T-helper 1 cell treated with Interleukin-12 subunit alpha and Interleukin-12 subunit beta and Interleukin-4 antibody, amounts not matched to agents 30 μg/mL and 1 μg/mL, for 36 hours (primary cell): ENCODE results near the gene FAM210B.

Source experiments
- H3K27ac Mint-ChIP-seq: one replicate; pipeline ENCODE4 v1.8.0; 2021; ENCODE audit warnings: mild to moderate bottlenecking, mixed read lengths
- H3K27me3 Mint-ChIP-seq: one replicate; pipeline ENCODE4 v1.8.0; 2021; ENCODE audit warnings: low read depth, mixed read lengths
- H3K36me3 Mint-ChIP-seq: one replicate; pipeline ENCODE4 v1.8.0; 2021; ENCODE audit warnings: low read depth, mixed read lengths
- H3K4me1 Mint-ChIP-seq: one replicate; pipeline ENCODE4 v1.8.0; 2021; ENCODE audit warnings: low read depth, mixed read lengths
- H3K4me3 Mint-ChIP-seq: one replicate; pipeline ENCODE4 v1.8.0; 2021; ENCODE audit warnings: mild to moderate bottlenecking, moderate library complexity, mixed read lengths
- H3K9me3 Mint-ChIP-seq: one replicate; pipeline ENCODE4 v1.8.0; 2021; ENCODE audit warnings: mixed read lengths

FAM210B gene

DNA sequence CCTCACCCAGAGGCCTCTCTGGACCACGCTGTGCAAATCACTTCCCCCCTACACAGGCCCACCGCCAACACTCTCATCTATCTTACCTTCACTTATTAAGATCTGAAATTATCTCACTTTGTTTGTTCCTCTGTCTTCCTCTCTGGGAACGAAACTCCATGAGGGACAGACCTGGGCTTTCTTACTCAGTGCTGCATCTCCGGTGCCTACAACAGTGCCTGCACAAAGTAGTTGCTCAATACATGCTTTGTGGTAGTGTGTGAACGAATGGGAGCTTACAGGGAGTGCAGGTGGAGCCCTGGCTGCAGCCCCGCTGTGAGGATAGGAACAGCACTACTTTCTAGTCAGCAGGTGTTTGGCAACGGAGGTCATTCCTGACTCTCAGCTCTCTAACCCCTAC lies 58.6 kb downstream of the FAM210B start:
- H3K9me3 Mint-ChIP-seq = peaks cover 5% of the 10 kb centered on the region
- H3K4me3 Mint-ChIP-seq = no peak overlapping the region
- H3K27ac Mint-ChIP-seq = peak overlapping the region; percentile 18
- peaks cover 44% of the 10 kb centered on the region for H3K36me3 Mint-ChIP-seq
- H3K4me1 Mint-ChIP-seq = peaks cover 56% of the 10 kb centered on the region
- H3K27me3 Mint-ChIP-seq = no peaks in the 10 kb centered on the region

DNA sequence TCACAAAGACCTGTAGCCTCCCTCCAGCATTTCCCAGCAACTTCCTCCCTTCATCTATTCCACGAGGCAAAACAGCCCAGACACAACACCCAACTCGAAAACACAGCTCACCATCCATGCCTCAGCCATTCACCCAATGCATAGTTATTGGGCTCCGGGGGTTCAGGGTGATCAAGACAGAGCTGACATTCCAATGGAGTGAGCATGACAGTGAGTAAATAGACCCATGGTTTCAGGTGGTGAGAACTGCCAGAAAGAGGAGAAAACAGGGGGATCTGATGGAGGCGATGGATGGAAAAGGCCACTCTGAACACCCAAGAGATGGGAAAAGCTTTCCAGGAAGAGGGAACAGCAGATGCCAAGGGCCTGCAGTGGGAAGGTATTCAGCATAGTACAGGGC lies 59.1 kb downstream of the FAM210B start:
- no peaks in the 10 kb centered on the region for H3K27me3 Mint-ChIP-seq
- peaks cover 4% of the 10 kb centered on the region for H3K9me3 Mint-ChIP-seq
- H3K36me3 Mint-ChIP-seq = peaks cover 39% of the 10 kb centered on the region
- peak overlapping the region; percentile 11 for H3K4me3 Mint-ChIP-seq
- H3K4me1 Mint-ChIP-seq = peaks cover 59% of the 10 kb centered on the region
- peak overlapping the region; percentile 92 for H3K27ac Mint-ChIP-seq
